ENCODE data around the gene PCOLCE2. TPM values are rescaled to one million over a fixed set of nuclear protein-coding genes. Genes with fewer than 3 reads are reported as not detected.
A peak's percentile ranks its signal among the peaks of the same experiment; 100 is the strongest.
"Not testable (repeated sequence)": the region's sequence is repeated elsewhere in the genome, so short reads cannot be mapped to it uniquely, and the experiment has no call there.

PCOLCE2 gene
- total RNA-seq, 4 donors from 2014 or later: 48.2 to 76.0 (median 54.6) TPM

- Histone ChIP-seq H3K27ac (replicated peaks in 1 of 4) (no peak overlapping the region), H3K4me1 (no peaks in the 10 kb centered on the region), H3K27me3 (no peaks in the 10 kb centered on the region), H3K36me3 (no peaks in the 10 kb centered on the region), H3K9me3 (no peaks in the 10 kb centered on the region), H3K4me3 (no peak overlapping the region)
- TF ChIP-seq CTCF (IDR thresholded peaks at IDR 0.05): no peak
- no peak for TF ChIP-seq EP300 (IDR thresholded peaks at IDR 0.05)
- no peak for TF ChIP-seq POLR2A (IDR thresholded peaks at IDR 0.05; ENCODE audit: low read depth)
- TF ChIP-seq POLR2AphosphoS5 (IDR thresholded peaks at IDR 0.05): no peak
- 100% methylated on average over 2 of the region's 2 CpGs for WGBS
- intact Hi-C loops (cut with DNase I): no loop called here
- peak; percentile 66 for DNase-seq (ENCODE audit: extremely low spot score)
Observed at GRCh38 chr3:142875583-142876207, 13.2 kb downstream of the PCOLCE2 start.

GRCh38 chr3:142875099-142875498, 13.8 kb downstream of the PCOLCE2 start:
- intact Hi-C loops (cut with DNase I): no loop called here
- no peak overlapping the region for H3K27ac ChIP-seq (replicated peaks in 1 of 4)
- DNase-seq (ENCODE audit: extremely low spot score): no peak
- H3K36me3 ChIP-seq: no peaks in the 10 kb centered on the region
- TF ChIP-seq POLR2A (IDR thresholded peaks at IDR 0.05; ENCODE audit: low read depth): no peak
- TF ChIP-seq EP300 (IDR thresholded peaks at IDR 0.05): no peak
- TF ChIP-seq POLR2AphosphoS5 (IDR thresholded peaks at IDR 0.05): no peak
- TF ChIP-seq CTCF (IDR thresholded peaks at IDR 0.05): no peak
- no peaks in the 10 kb centered on the region for H3K4me1 ChIP-seq
- H3K27me3 ChIP-seq: no peaks in the 10 kb centered on the region
- H3K4me3 ChIP-seq: no peak overlapping the region
- 90% methylated on average over 5 of the region's 5 CpGs for WGBS
- H3K9me3 ChIP-seq: no peaks in the 10 kb centered on the region

GRCh38 chr3:142868382-142868781, 20.5 kb downstream of the PCOLCE2 start:
- H3K4me1 ChIP-seq; H3K9me3 ChIP-seq; DNase-seq (ENCODE audit: extremely low spot score); intact Hi-C loops (cut with DNase I); H3K27me3 ChIP-seq; H3K27ac ChIP-seq (replicated peaks in 1 of 4); H3K4me3 ChIP-seq; H3K36me3 ChIP-seq: not testable (repeated sequence)
- WGBS: 90% methylated on average over 8 of the region's 8 CpGs

GRCh38 chr3:142866841-142867631, 21.8 kb downstream of the PCOLCE2 start:
- DNase-seq (ENCODE audit: extremely low spot score): no peak
- H3K27ac ChIP-seq (replicated peaks in 1 of 4): no peak overlapping the region
- no peak overlapping the region for H3K4me3 ChIP-seq
- TF ChIP-seq POLR2A (IDR thresholded peaks at IDR 0.05; ENCODE audit: low read depth) (no peak), POLR2AphosphoS5 (IDR thresholded peaks at IDR 0.05) (no peak), CTCF (IDR thresholded peaks at IDR 0.05) (no peak), EP300 (IDR thresholded peaks at IDR 0.05) (no peak)
- no peaks in the 10 kb centered on the region for H3K4me1 ChIP-seq
- peaks cover 0 to under 1% (median 0%) of the 10 kb centered on the region in 4 donors for H3K27me3 ChIP-seq
- intact Hi-C loops (cut with DNase I): no loop called here
- H3K9me3 ChIP-seq: no peaks in the 10 kb centered on the region
- H3K36me3 ChIP-seq: no peaks in the 10 kb centered on the region
- 63% methylated on average over 9 of the region's 9 CpGs for WGBS
